Putamen (tissue), 1 donor: ENCODE results near the gene NEDD9.

Source experiments
- DNase-seq: peaks from one replicate; pipeline ENCODE4 v3.0.0-alpha.2; 2016; ENCODE audit warnings: low spot score

The NEDD9 gene

GRCh38 chr6:11232193-11232769 is at the start of gene NEDD9:
Gene NEDD9, minus strand, starts transcription at chr6:11232668. Its CDS starts 153 bp downstream, at chr6:11232515.
- peak; percentile 90 for DNase-seq

- no peak for DNase-seq
Measured at GRCh38 chr6:11282245-11282644, 49.8 kb upstream of the NEDD9 start.

GRCh38 chr6:11280394-11280793 is 47.9 kb upstream of the NEDD9 start:
- no peak for DNase-seq

- no peak for DNase-seq
Measured at GRCh38 chr6:11279284-11279689, 46.8 kb upstream of the NEDD9 start.

GRCh38 chr6:11278207-11278559 is 45.7 kb upstream of the NEDD9 start:
- no peak for DNase-seq

- DNase-seq, result no peak
Measured at GRCh38 chr6:11277275-11278206, 45.1 kb upstream of the NEDD9 start.

GRCh38 chr6:11276911-11277274 is 44.4 kb upstream of the NEDD9 start:
- no peak for DNase-seq

GRCh38 chr6:11276228-11276627 is 43.8 kb upstream of the NEDD9 start:
- DNase-seq, result no peak

GRCh38 chr6:11275598-11275997 is 43.1 kb upstream of the NEDD9 start:
- DNase-seq, result peak; percentile 42

- peak; percentile 78 for DNase-seq
Measured at GRCh38 chr6:11273406-11274065, 41.1 kb upstream of the NEDD9 start.

- peak; percentile 41 for DNase-seq
Measured at GRCh38 chr6:11272491-11273192, 40.2 kb upstream of the NEDD9 start.

GRCh38 chr6:11271228-11272020 is 39.0 kb upstream of the NEDD9 start:
- DNase-seq, result no peak

- DNase-seq, result no peak
Measured at GRCh38 chr6:11270030-11271027, 37.9 kb upstream of the NEDD9 start.

- DNase-seq, result no peak
Measured at GRCh38 chr6:11268978-11269377, 36.5 kb upstream of the NEDD9 start.

- no peak for DNase-seq
Measured at GRCh38 chr6:11266926-11267325, 34.5 kb upstream of the NEDD9 start.

GRCh38 chr6:11265932-11266331 is 33.5 kb upstream of the NEDD9 start:
- DNase-seq, result no peak

GRCh38 chr6:11264100-11264499 is 31.6 kb upstream of the NEDD9 start:
- no peak for DNase-seq

- no peak for DNase-seq
Measured at GRCh38 chr6:11263291-11263775, 30.9 kb upstream of the NEDD9 start.

GRCh38 chr6:11262242-11262641 is 29.8 kb upstream of the NEDD9 start:
- no peak for DNase-seq
